Stimulated activated naive B cell treated with anti-CD40 and anti-IgM and Interleukin-4, amounts not matched to agents 10 μg/mL and 1 μg/mL and 100 μg/mL, for 72 hours (primary cell): ENCODE measurements around the gene CADPS.
A peak's percentile ranks its signal among the peaks of the same experiment; 100 is the strongest.

Experiments
- ATAC-seq, 2 donors: fragments of 150-1000 bp; cut with Tn5 transposase; replicated peaks; 2 replicates each; pipeline ENCODE4 v1.10.0; 2021; ENCODE audit warnings: moderate library complexity in 1 of 2
- DNase-seq: peaks from one replicate; pipeline ENCODE4 v3.0.0; 2021
- H3K27ac Mint-ChIP-seq: one replicate; pipeline ENCODE4 v1.8.0; 2022; ENCODE audit warnings: mild to moderate bottlenecking, mixed read lengths
- H3K27me3 Mint-ChIP-seq, 2 donors: one replicate each; pipeline ENCODE4 v1.8.0; 2022; ENCODE audit warnings: mixed read lengths in 2 of 2
- H3K36me3 Mint-ChIP-seq, 2 donors: one replicate each; pipeline ENCODE4 v1.8.0; 2022; ENCODE audit warnings: mixed read lengths in 2 of 2, mild to moderate bottlenecking in 1 of 2
- H3K4me1 Mint-ChIP-seq, 2 donors: one replicate each; pipeline ENCODE4 v1.8.0; 2022; ENCODE audit warnings: mixed read lengths in 2 of 2, mild to moderate bottlenecking in 1 of 2
- H3K4me3 Mint-ChIP-seq, 2 donors: one replicate each; pipeline ENCODE4 v1.8.0; 2022; ENCODE audit warnings: mild to moderate bottlenecking in 2 of 2, mixed read lengths in 2 of 2, moderate library complexity in 1 of 2
- H3K9me3 Mint-ChIP-seq, 2 donors: one replicate each; pipeline ENCODE4 v1.8.0; 2022; ENCODE audit warnings: mixed read lengths in 2 of 2, mild to moderate bottlenecking in 1 of 2

Gene CADPS

GRCh38 chr3:62374341-62375218 lies 500.6 kb downstream of the CADPS start:
- Mint-ChIP-seq H3K4me3 (peak overlapping the region; percentile 1 to 30), H3K4me1 (peaks cover 4 to 6% of the 10 kb centered on the region in 2 donors), H3K9me3 (peaks cover 0 to 2% of the 10 kb centered on the region in 2 donors), H3K27me3 (peaks cover 83 to 88% of the 10 kb centered on the region in 2 donors), H3K27ac (peak overlapping the region; percentile 65), H3K36me3 (peaks cover 0 to 4% of the 10 kb centered on the region in 2 donors)
- no peak for ATAC-seq
- DNase-seq = no peak

GRCh38 chr3:62373714-62374333 lies 501.4 kb downstream of the CADPS start:
- Mint-ChIP-seq H3K4me1 (peaks cover 4 to 6% of the 10 kb centered on the region in 2 donors), H3K27me3 (peaks cover 81 to 89% of the 10 kb centered on the region in 2 donors), H3K27ac (peak overlapping the region; percentile 65), H3K36me3 (peaks cover 0 to 4% of the 10 kb centered on the region in 2 donors), H3K4me3 (peak overlapping the region in 1 of 2 donors; percentile 1), H3K9me3 (peaks cover 0 to 2% of the 10 kb centered on the region in 2 donors)
- ATAC-seq (no peak), DNase-seq (no peak)

- DNase-seq (no peak), ATAC-seq (no peak)
- Mint-ChIP-seq H3K27me3 (peaks cover 86 to 93% of the 10 kb centered on the region in 2 donors), H3K9me3 (peaks cover 0 to 2% of the 10 kb centered on the region in 2 donors), H3K4me1 (peaks cover 4 to 10% of the 10 kb centered on the region in 2 donors), H3K27ac (peak within 1 kb of the TSS; percentile 65), H3K36me3 (peaks cover 0 to 4% of the 10 kb centered on the region in 2 donors), H3K4me3 (peak within 1 kb of the TSS; percentile 1 to 30)
Measured at GRCh38 chr3:62373215-62373614, 502.0 kb downstream of the CADPS start, which contains the start of gene FEZF2. FEZF2 (minus strand) TSS chr3:62373550; CDS start chr3:62372868, 682 bp downstream.

- Mint-ChIP-seq H3K36me3 (peaks cover 0 to 4% of the 10 kb centered on the region in 2 donors), H3K4me1 (peaks cover 4 to 10% of the 10 kb centered on the region in 2 donors), H3K27ac (peak overlapping the region; percentile 25), H3K9me3 (peaks cover 0 to 2% of the 10 kb centered on the region in 2 donors), H3K27me3 (peaks cover 86 to 95% of the 10 kb centered on the region in 2 donors), H3K4me3 (no peak overlapping the region)
- ATAC-seq (no peak), DNase-seq (no peak)
Measured at GRCh38 chr3:62372621-62373041, 502.6 kb downstream of the CADPS start.

- H3K27ac Mint-ChIP-seq = peak overlapping the region; percentile 87
- peaks cover 4 to 10% of the 10 kb centered on the region in 2 donors for H3K4me1 Mint-ChIP-seq
- H3K36me3 Mint-ChIP-seq = peaks cover 0 to 4% of the 10 kb centered on the region in 2 donors
- peaks cover 87 to 98% of the 10 kb centered on the region in 2 donors for H3K27me3 Mint-ChIP-seq
- ATAC-seq (no peak), DNase-seq (no peak)
- peaks cover 0 to 2% of the 10 kb centered on the region in 2 donors for H3K9me3 Mint-ChIP-seq
- H3K4me3 Mint-ChIP-seq = peak overlapping the region; percentile 37 to 62
Measured at GRCh38 chr3:62371720-62372591, 503.3 kb downstream of the CADPS start.

- H3K4me3 Mint-ChIP-seq = peak overlapping the region; percentile 23 to 46
Measured at GRCh38 chr3:62370858-62371719, 504.1 kb downstream of the CADPS start.

GRCh38 chr3:62370112-62370857 lies 504.9 kb downstream of the CADPS start:
- no peak for DNase-seq
- Mint-ChIP-seq H3K36me3 (peaks cover 0 to 4% of the 10 kb centered on the region in 2 donors), H3K4me1 (peaks cover 4 to 10% of the 10 kb centered on the region in 2 donors), H3K4me3 (peak overlapping the region in 1 of 2 donors; percentile 61), H3K27me3 (peaks cover 84 to 97% of the 10 kb centered on the region in 2 donors), H3K27ac (peak overlapping the region; percentile 88), H3K9me3 (peaks cover 0 to 2% of the 10 kb centered on the region in 2 donors)
- no peak for ATAC-seq

More at GRCh38 chr3:62370858-62371719, 504.1 kb downstream of the CADPS start:
- peaks cover 4 to 10% of the 10 kb centered on the region in 2 donors for H3K4me1 Mint-ChIP-seq
- peaks cover 0 to 2% of the 10 kb centered on the region in 2 donors for H3K9me3 Mint-ChIP-seq
- no peak for DNase-seq
- H3K27ac Mint-ChIP-seq = peak overlapping the region; percentile 87
- peaks cover 84 to 97% of the 10 kb centered on the region in 2 donors for H3K27me3 Mint-ChIP-seq
- ATAC-seq = no peak
- H3K36me3 Mint-ChIP-seq = peaks cover 0 to 4% of the 10 kb centered on the region in 2 donors

GRCh38 chr3:62369476-62369743 lies 505.8 kb downstream of the CADPS start:
- Mint-ChIP-seq H3K9me3 (peaks cover 0 to 2% of the 10 kb centered on the region in 2 donors), H3K27me3 (peaks cover 78 to 96% of the 10 kb centered on the region in 2 donors), H3K4me1 (peaks cover 4 to 10% of the 10 kb centered on the region in 2 donors), H3K36me3 (peaks cover 0 to 4% of the 10 kb centered on the region in 2 donors), H3K27ac (peak overlapping the region; percentile 42), H3K4me3 (no peak overlapping the region)
- DNase-seq (no peak), ATAC-seq (no peak)

- DNase-seq (no peak), ATAC-seq (no peak)
- Mint-ChIP-seq H3K4me3 (no peak overlapping the region), H3K4me1 (peaks cover 4 to 10% of the 10 kb centered on the region in 2 donors), H3K9me3 (peaks cover 0 to 2% of the 10 kb centered on the region in 2 donors), H3K27me3 (peaks cover 73 to 93% of the 10 kb centered on the region in 2 donors), H3K36me3 (peaks cover 0 to 4% of the 10 kb centered on the region in 2 donors), H3K27ac (peak overlapping the region; percentile 43)
Measured at GRCh38 chr3:62368705-62369475, 506.3 kb downstream of the CADPS start.

GRCh38 chr3:62368290-62368704 lies 506.9 kb downstream of the CADPS start:
- peaks cover 4 to 10% of the 10 kb centered on the region in 2 donors for H3K4me1 Mint-ChIP-seq
- peak overlapping the region; percentile 43 for H3K27ac Mint-ChIP-seq
- peaks cover 0 to 4% of the 10 kb centered on the region in 2 donors for H3K36me3 Mint-ChIP-seq
- peaks cover 67 to 91% of the 10 kb centered on the region in 2 donors for H3K27me3 Mint-ChIP-seq
- DNase-seq (no peak), ATAC-seq (no peak)
- peak overlapping the region in 1 of 2 donors; percentile 17 for H3K4me3 Mint-ChIP-seq
- peaks cover 0 to 2% of the 10 kb centered on the region in 2 donors for H3K9me3 Mint-ChIP-seq

GRCh38 chr3:62367763-62368195 lies 507.4 kb downstream of the CADPS start:
- Mint-ChIP-seq H3K36me3 (peaks cover 0 to 4% of the 10 kb centered on the region in 2 donors), H3K27me3 (peaks cover 64 to 87% of the 10 kb centered on the region in 2 donors), H3K4me1 (peaks cover 4 to 10% of the 10 kb centered on the region in 2 donors), H3K4me3 (no peak overlapping the region), H3K9me3 (peaks cover 0 to 2% of the 10 kb centered on the region in 2 donors), H3K27ac (no peak overlapping the region)
- DNase-seq = no peak
- ATAC-seq = no peak

GRCh38 chr3:62366126-62366484 lies 509.1 kb downstream of the CADPS start:
- ATAC-seq (no peak), DNase-seq (no peak)
- peaks cover 52 to 71% of the 10 kb centered on the region in 2 donors for H3K27me3 Mint-ChIP-seq
- H3K36me3 Mint-ChIP-seq = peaks cover 0 to 4% of the 10 kb centered on the region in 2 donors
- no peak overlapping the region for H3K27ac Mint-ChIP-seq
- no peak overlapping the region for H3K4me3 Mint-ChIP-seq
- H3K4me1 Mint-ChIP-seq = peaks cover 4 to 10% of the 10 kb centered on the region in 2 donors
- peaks cover 0 to 4% of the 10 kb centered on the region in 2 donors for H3K9me3 Mint-ChIP-seq
